MM.1S (cell line): ENCODE data around the gene HJV.

Experiments used
- CTCF ChIP-seq: fragments of 300-600 bp; sonication (generic); IDR thresholded peaks from 2 replicates; pipeline ENCODE4 v1.5.1; 2016; ENCODE audit warnings: antibody characterized with exemption, low read length, mixed read lengths
- EZH2 ChIP-seq: fragments of 300-600 bp; sonication (generic); optimal IDR thresholded peaks from 2 replicates; pipeline ENCODE3; 2017; ENCODE audit warnings: low read depth, mild to moderate bottlenecking, antibody characterized with exemption, low read length, mixed read lengths

GRCh38 chr1:146051452-146051851 is 29.9 kb upstream of the HJV start:
- TF ChIP-seq EZH2 (no peak), CTCF (no peak)
